Stimulated activated CD4-positive, alpha-beta T cell treated with anti-CD3 and anti-CD28 coated beads, Interleukin-2, amount 100 ng/mL, for 4 hours (primary cell): ENCODE measurements around the gene DNAJB4.
"Not testable (repeated sequence)": the region's sequence is repeated elsewhere in the genome, so short reads cannot be mapped to it uniquely, and the experiment has no call there.

ENCODE experiments used
- DNase-seq: peaks from one replicate; pipeline ENCODE4 v3.0.0-alpha.2; 2020; ENCODE audit warnings: low read depth

The DNAJB4 gene

DNA sequence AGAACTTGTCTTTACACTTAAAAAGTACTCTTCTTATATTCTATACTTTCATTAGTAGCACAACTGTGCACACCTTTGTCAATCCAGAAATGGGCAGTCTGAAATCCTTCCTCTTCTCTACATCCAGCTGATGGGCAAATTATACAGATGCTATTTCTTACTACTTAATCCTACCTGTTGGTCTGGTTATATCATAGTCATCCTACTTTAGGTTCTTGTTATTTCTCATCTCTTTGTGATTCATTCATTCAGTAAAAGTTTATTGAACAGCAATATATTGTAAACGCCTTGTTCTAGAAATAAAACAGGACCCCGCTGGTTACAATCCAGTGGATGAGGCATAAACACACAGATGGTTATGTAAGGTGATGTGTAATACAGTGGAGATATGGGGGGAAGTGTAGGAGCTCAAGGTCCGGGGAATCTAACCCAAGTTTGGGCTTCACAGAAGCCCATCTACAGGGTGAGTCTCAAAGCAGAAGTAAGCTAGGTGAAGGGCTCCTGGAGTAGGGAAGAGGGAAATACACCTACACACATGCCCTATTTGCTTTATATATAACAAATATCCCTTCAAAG lies 14.0 kb upstream of the DNAJB4 start:
- no peak for DNase-seq

DNA sequence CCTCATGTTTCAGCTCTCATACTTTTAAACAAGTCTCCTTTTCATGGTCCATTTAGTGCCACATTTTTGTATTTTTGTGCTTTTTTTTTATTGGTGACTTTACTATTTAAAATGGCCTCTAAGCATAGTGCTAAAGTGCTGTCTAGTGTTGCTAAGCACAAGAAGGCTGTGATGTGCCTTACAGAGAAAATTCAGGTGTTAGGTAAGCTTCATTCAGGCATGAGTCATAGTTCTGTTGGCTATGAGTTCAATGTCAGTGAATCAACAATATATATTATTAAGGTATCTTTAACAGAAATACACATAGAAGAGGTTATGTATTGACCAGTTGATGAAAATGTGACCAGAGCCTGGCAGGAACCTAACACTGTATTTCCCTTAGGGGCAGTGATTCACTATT lies 13.1 kb upstream of the DNAJB4 start:
- no peak for DNase-seq

DNA sequence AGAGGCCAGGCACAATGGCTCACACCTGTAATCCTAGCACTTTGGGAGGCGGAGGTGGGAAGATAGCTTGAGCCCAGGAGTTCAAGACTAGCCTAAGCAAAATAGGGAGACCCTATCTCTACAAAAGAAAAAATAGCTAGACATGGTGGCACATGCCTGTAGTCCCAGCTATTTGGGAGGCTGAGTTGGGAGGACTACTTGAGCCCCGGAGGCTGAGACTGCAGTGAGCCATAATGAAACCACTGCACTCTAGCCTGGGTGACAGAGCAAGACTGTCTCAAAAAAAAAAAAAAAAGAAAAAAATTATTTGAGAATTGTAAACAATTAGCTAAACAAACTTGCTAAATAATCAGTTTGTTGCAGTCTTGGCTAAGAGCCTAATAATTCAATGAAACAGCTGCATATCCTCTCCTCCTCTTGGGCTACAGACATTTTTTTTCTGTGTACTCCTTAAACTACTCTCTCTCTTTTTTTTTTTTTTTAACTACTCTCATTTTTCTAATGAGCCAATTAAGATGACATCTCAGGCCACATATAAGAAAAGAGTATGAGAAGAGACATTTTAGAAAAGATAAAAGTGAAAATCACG lies 10.5 kb upstream of the DNAJB4 start:
- no peak for DNase-seq

DNA sequence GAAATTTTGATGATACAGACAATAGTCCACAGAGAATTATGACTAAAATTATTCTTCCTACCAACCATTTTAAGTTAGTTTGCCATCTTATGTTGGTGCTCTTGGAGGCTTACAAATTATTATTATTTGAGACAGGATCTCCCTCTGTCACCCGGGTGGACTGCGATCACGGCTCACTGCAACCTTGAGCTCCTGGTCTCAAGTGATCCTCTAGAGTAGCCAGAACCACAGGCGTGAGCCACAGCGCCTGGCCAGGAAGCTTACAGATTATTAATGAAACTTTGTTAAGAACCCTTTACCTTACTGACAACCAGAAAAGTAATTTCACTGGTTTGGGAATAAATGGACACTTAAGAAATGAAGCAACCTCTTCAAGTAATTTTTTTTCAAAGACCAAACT lies 8.0 kb upstream of the DNAJB4 start:
- no peak for DNase-seq

DNA sequence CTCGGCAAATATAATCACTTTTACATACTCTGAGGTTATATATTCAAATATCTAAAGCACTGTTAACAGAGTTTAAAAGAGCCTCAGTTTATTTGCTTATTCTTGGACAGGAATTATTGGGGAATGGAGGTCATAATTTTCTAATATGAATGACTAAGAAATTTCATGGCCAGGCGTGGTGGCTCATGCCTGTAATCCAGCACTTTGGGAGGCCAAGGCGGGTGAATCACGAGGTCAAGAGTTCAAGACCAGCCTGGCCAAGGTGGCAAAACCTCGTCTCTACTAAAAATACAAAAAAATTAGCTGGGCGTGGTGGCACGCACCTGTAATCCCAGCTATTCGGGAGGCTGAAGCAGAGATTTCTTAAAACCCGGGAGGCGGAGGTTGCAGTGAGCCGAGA lies 4.2 kb upstream of the DNAJB4 start:
- not testable (repeated sequence) for DNase-seq

DNA sequence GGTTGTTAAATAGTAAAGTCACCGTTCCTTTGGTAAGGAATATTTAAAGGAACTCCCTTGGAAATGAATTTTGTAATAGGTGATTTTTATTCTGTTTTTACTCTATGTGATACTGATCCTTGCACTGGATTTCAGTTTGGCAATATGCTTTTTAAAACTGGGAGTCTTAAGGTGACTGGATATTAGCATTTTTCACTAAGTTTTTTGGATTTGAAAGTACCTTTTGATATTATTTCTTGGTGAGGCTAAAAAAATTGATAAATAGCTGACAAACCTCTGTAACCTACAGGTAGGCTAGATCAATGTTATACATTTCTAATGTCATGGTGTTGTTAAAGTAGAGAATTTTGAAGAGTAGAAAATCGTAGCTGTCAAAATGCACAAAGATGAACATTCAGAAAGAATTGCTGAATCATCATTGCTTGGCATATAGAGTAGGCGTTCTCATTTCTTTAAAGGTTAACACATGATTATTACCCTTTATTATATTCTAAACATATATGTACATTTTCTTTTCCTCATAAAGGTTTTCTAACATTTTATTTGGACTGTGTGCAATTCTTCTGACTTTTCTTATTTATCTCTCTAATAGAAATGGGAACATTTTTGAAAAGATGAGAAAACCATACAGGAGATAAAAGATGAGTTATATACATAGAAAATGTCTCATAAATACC lies 1.5 kb upstream of the DNAJB4 start:
- no peak for DNase-seq

DNA sequence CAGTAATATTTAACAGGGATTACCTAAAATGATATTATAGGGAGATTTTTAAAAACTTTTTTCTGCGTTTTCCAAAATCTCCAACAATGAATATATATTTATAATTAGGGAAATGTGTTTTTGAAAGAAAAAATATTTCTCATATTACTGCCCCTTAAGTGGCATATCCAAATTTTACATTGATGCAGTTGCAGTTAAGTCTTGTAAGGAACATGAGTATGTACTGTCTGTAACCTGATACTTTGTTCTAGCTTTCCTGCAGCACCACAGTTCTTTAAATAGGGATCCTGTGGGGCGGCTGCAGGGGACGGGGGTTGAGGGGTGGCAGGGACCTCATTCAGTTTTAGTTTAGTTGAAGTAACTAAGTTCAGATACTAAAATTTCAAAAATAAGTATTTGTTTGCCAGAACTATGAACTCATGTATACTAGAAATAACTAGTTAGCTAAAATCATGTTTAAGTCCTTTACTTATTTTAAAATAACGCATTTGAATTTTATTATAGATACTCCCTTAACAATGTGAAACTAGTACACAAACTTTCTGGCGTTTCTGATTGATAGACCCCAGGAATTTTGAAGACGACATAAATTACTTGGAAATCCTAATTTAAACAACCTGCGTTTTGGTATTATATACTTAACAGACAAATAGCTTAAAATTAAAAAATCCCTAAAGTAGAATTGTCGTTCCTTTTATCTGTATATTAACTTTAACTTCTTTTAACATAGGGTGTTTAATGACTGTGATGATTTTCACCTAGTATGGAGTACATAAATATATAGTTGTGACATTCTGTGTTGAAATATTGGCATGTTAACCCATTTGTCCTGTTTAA lies 639 bp upstream of the DNAJB4 start:
- DNase-seq, result no peak

DNA sequence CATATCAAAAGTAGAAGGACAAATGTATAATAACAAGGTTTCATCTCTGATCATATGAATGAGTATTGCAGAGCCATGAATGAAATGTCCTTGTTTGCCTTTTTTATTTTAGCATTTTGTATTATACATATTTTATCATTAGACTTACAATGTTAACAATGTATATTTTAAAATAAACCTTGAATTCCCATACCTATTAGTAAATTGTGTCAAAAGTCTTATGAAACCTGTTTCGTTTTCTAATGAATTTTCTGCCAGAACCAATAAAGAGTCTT lies 646 bp downstream of the DNAJB4 start:
- DNase-seq, result no peak

DNA sequence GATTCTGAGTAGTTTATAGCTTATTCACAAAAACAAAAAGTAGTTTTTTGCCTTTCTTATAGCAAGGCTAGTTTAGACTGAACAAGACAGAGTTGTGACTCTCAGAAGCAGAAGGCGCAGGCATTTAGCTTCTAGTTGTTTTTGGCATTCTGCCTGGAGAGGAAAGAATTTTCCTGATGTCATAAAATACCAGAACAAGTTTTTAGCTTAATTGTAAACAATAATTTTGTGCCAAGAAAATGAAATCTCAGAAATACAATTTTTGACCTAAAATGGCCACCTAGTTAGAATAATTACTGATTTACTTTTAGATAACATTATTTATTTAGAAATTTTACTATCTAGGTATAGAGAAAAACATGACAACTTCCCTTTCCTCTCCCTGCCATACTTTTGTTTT lies 1.0 kb downstream of the DNAJB4 start:
- DNase-seq, result no peak

- no peak for DNase-seq
Observed at GRCh38 chr1:78006521-78006920, 1.8 kb downstream of the DNAJB4 start.

- DNase-seq, result no peak
Observed at GRCh38 chr1:78007677-78008341, 3.1 kb downstream of the DNAJB4 start.

DNA sequence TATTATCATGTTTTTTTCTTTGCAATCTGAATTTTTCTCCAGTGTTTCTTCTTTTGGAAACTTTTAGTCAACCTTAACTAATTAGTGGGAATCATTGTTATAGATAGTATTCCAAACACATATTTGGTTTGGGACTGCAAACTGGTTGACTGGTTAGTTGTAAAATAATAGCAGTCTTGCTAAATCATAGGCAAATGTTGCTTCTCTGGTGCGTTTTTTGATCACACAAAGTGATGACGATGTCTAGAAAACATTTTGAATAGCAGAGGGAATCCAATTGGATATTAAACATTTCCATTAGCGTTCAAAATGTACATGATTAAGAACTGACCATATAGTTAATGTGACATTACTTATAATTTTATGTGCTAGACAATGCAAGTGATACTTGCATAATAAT lies 4.5 kb downstream of the DNAJB4 start:
- DNase-seq, result no peak

- no peak for DNase-seq
Observed at GRCh38 chr1:78009836-78010235, 5.1 kb downstream of the DNAJB4 start.

DNA sequence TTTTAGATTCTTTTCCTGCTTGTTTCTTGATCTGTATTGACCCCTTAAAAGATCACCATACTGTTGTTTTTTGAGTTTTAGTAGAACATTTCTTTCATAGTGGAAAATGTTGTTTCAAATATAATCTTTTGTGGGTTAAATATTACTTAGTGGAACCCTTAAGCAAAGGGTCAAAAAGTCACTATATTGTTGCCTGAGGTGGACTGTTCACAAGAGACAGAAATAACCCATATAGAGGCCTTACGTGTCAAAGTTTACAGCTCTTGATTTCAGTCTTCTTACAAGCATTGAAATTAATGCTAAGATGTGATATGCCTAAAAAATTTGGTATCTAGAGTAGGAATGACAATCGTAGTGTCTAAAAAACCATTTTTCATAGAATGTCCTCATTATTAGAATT lies 6.3 kb downstream of the DNAJB4 start:
- DNase-seq, result no peak

- DNase-seq, result no peak
Observed at GRCh38 chr1:78015148-78015547, 10.4 kb downstream of the DNAJB4 start.

- DNase-seq, result no peak
Observed at GRCh38 chr1:78019024-78019423, 14.3 kb downstream of the DNAJB4 start.

GRCh38 chr1:78021134-78021533 lies 16.4 kb downstream of the DNAJB4 start:
- DNase-seq, result not testable (repeated sequence)

- no peak for DNase-seq
Observed at GRCh38 chr1:78029793-78030192, 25.1 kb downstream of the DNAJB4 start.

- no peak for DNase-seq
Observed at GRCh38 chr1:78032996-78033796, 28.5 kb downstream of the DNAJB4 start.

GRCh38 chr1:78033797-78034172 lies 29.0 kb downstream of the DNAJB4 start:
- DNase-seq, result no peak

DNA sequence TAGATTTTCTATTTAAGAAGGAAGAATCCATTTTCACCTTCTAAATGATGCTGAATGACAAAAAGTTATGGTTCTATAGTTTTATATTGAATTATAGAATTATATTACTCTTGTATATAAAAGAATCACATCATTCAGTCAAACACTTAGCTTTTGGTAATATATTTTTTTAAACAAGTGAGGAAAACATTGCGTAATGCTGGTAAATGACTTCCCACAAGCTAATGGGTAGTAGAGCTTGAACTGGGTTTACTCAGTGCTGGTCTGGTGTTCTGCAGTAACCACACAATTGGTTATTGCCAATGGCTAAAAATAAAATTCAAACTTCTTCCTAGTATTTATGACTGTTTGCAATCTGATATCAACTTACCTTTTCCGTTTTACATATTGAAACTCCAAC lies 30.4 kb downstream of the DNAJB4 start:
- no peak for DNase-seq

DNA sequence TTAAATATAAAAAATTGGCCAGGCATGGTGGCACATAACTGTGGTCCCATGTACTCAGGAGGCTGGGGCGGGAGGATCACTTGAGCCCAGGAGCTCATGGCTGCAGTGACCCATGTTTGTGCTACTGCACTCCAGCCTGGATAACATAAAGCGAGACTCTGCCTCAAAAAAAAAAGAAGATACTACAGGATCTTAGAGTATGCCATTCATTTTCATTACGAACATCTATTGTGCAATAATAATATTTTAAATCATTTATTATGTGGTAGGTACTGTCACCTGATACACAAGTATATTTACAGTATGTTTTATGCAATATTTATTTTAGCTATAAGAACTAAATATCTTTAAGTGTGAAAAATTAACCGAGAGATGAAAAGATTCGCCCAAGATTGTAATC lies 31.7 kb downstream of the DNAJB4 start:
- no peak for DNase-seq
